Activated CD4-positive, alpha-beta T cell treated with anti-CD3 and anti-CD28 coated beads, Interleukin-2, amount 50 U/mL, for 48 hours (primary cell): ENCODE data around the gene ZNF143.
"Not testable (repeated sequence)": the region's sequence is repeated elsewhere in the genome, so short reads cannot be mapped to it uniquely, and the experiment has no call there.

Source experiments
- DNase-seq, 2 experiments: peaks; one replicate each; pipeline ENCODE4 v3.0.0-alpha.2; 2020

ZNF143 gene

GRCh38 chr11:9498457-9499078 is 37.8 kb downstream of the ZNF143 start:
- no peak for DNase-seq

- peak; percentile 79 to 84 for DNase-seq
Observed at GRCh38 chr11:9506489-9507276, 45.9 kb downstream of the ZNF143 start.

GRCh38 chr11:9507277-9507580 is 46.4 kb downstream of the ZNF143 start:
- DNase-seq = no peak

GRCh38 chr11:9509041-9509440 is 48.2 kb downstream of the ZNF143 start:
- DNase-seq = no peak

- no peak for DNase-seq
Observed at GRCh38 chr11:9512370-9513019, 51.7 kb downstream of the ZNF143 start.

GRCh38 chr11:9514576-9514975 is 53.8 kb downstream of the ZNF143 start:
- DNase-seq = not testable (repeated sequence)

GRCh38 chr11:9516113-9516512 is 55.3 kb downstream of the ZNF143 start:
- DNase-seq = no peak

- no peak for DNase-seq
Observed at GRCh38 chr11:9518835-9519410, 58.1 kb downstream of the ZNF143 start.

- no peak for DNase-seq
Observed at GRCh38 chr11:9524001-9524400, 63.2 kb downstream of the ZNF143 start.

GRCh38 chr11:9525116-9525515 is 64.3 kb downstream of the ZNF143 start:
- no peak for DNase-seq

- DNase-seq = no peak
Observed at GRCh38 chr11:9527481-9528135, 66.8 kb downstream of the ZNF143 start.

- no peak for DNase-seq
Observed at GRCh38 chr11:9528136-9528501, 67.3 kb downstream of the ZNF143 start.

GRCh38 chr11:9528573-9529333 is 67.9 kb downstream of the ZNF143 start:
- no peak for DNase-seq

- no peak for DNase-seq
Observed at GRCh38 chr11:9529334-9529650, 68.5 kb downstream of the ZNF143 start.

- DNase-seq = no peak
Observed at GRCh38 chr11:9530020-9530621, 69.3 kb downstream of the ZNF143 start.

- no peak for DNase-seq
Observed at GRCh38 chr11:9530901-9531625, 70.3 kb downstream of the ZNF143 start.

GRCh38 chr11:9533058-9533457 is 72.2 kb downstream of the ZNF143 start:
- no peak for DNase-seq

- DNase-seq = no peak
Observed at GRCh38 chr11:9533736-9534473, 73.1 kb downstream of the ZNF143 start.

GRCh38 chr11:9535189-9535781 is 74.5 kb downstream of the ZNF143 start:
- peak; percentile 91 for DNase-seq

GRCh38 chr11:9538548-9538947 is 77.7 kb downstream of the ZNF143 start:
- DNase-seq = no peak
